B cell (primary cell): ENCODE measurements around the gene EFNB2.

Experiments
- EZH2 ChIP-seq: IDR thresholded peaks from 2 replicates; pipeline ENCODE4 v1.6.1; 2012; ENCODE audit warnings: borderline replicate concordance, low read depth, mild to moderate bottlenecking, moderate library complexity, low read length; ENCODE audit not compliant: insufficient read depth, poor library complexity, severe bottlenecking
- TF ChIP-seq, protein P1 (sequence below): fragments of 200-600 bp; IDR thresholded peaks from one replicate; pipeline ENCODE4 v1.8.0; 2022; ENCODE audit warnings: antibody characterized with exemption, mild to moderate bottlenecking

- TF ChIP-seq, protein P1, sequence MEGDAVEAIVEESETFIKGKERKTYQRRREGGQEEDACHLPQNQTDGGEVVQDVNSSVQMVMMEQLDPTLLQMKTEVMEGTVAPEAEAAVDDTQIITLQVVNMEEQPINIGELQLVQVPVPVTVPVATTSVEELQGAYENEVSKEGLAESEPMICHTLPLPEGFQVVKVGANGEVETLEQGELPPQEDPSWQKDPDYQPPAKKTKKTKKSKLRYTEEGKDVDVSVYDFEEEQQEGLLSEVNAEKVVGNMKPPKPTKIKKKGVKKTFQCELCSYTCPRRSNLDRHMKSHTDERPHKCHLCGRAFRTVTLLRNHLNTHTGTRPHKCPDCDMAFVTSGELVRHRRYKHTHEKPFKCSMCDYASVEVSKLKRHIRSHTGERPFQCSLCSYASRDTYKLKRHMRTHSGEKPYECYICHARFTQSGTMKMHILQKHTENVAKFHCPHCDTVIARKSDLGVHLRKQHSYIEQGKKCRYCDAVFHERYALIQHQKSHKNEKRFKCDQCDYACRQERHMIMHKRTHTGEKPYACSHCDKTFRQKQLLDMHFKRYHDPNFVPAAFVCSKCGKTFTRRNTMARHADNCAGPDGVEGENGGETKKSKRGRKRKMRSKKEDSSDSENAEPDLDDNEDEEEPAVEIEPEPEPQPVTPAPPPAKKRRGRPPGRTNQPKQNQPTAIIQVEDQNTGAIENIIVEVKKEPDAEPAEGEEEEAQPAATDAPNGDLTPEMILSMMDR: no peak
- no peak for TF ChIP-seq EZH2
Measured at GRCh38 chr13:106488076-106488475, 47.4 kb downstream of the EFNB2 start.
